Activated naive CD4-positive, alpha-beta T cell treated with anti-CD3 and anti-CD28 coated beads, Interleukin-2, amount 50 U/mL, for 16 hours (primary cell): ENCODE data around the gene DCST1.
"Not testable (repeated sequence)": the region's sequence is repeated elsewhere in the genome, so short reads cannot be mapped to it uniquely, and the experiment has no call there.

Source experiments
- DNase-seq: peaks from one replicate; pipeline ENCODE4 v3.0.0-alpha.2; 2020

DCST1 gene

GRCh38 chr1:155033524-155033923, at the start of gene DCST1, which contains the start of gene DCST2:
DCST1 (plus strand) TSS chr1:155033824; CDS start chr1:155034037, 213 bp downstream.
DCST2 (minus strand) TSS chr1:155033781; CDS start chr1:155033701, 80 bp downstream.
- no peak for DNase-seq

GRCh38 chr1:154986736-154987135, 46.9 kb upstream of the DCST1 start:
- not testable (repeated sequence) for DNase-seq

DNA sequence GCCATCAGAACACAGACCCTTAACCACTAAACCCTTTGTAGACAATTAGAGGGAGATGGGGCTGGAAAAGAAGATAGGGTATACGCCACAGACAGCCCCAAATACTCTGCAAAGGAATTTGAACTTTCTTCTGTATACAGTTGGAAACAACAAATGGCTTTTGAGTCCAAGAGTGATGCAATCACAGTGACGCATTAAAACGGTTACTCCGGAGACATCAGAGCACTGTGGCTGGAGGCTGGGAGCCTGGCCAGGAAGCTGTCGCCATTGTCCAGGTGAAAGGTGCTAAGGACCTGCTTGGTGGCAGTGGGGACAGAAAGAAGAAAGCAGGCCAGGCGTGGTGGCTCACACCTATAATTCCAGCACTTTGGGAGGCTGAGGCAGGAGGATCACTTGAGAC, 46.3 kb upstream of the DCST1 start:
- no peak for DNase-seq

GRCh38 chr1:154988058-154988954, 45.3 kb upstream of the DCST1 start:
- no peak for DNase-seq

DNA sequence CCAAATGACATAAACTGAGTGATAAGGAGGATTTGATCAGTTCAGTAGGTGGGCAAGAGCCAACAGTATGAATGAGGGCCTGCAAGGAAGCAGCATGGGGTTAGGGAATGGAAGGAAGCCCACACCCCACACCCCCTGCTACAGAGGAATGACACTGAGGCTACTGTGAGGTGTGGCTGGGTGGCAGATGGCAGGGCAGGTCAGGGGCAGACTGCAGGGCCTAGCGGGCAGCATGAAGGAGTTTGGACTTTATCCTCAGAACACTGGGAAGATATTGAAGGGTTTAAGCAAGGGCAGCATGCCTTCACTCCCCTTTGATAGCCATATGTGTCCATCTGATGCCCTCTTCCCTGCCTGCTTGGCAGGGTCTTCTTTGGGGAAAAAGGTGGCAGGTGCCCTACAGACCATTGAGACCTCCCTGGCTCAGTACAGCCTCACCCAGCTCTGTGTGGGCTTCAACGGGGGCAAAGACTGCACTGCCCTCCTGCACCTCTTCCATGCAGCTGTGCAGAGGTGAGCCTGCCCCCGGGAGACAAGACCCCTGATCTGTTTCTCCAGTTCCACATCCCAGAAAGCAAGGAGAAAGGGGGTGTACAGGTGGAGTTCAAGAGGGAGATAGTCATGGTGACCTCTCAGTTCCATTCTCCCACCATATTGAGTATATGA, 44.3 kb upstream of the DCST1 start:
- DNase-seq: no peak

- DNase-seq: no peak
These were observed 43.3 kb upstream of the DCST1 start for GRCh38 chr1:154990276-154990675.

- DNase-seq: no peak
These were observed 40.7 kb upstream of the DCST1 start for GRCh38 chr1:154992721-154993571.

DNA sequence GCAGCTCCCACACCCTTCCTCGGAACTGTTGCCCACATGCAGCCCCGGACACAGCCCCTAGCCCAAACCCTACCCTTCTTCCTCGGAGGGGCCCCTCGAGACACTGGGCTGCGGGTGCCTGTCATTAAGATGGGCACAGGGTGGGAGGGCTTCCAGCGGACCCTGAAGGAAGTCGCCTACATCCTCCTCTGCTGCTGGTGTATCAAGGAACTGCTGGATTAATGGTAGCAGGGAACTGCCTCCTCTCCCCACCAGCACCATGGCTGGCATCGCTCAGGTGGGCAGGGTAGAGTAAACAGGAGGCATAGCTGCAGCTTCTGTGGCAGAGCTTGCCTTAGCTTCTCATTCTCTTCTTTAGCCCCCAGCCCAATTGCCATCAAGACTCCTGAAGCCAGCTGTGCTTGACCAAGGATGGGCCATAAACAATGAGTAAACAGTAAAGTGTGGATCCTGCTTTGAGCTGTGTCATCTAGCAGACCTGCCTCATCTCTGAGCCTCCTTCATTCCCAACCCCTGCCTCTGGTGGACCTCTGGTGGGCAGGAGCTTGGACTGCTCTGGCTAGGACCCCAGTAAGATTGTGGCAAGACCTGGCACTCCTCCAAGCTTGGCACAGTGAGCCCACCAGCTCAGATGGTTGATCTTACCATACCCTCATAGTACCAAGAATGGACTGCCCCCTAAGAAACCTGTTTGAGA, 39.9 kb upstream of the DCST1 start, which contains the start of gene LENEP:
TSS of gene LENEP (plus strand) at position 15 of the 697 bp plus-strand sequence. CDS start at position 37, 22 bp downstream.
- no peak for DNase-seq

- no peak for DNase-seq
These were observed 39.4 kb upstream of the DCST1 start for GRCh38 chr1:154994269-154994587.

- DNase-seq: no peak
These were observed 39.0 kb upstream of the DCST1 start for GRCh38 chr1:154994591-154994990.

GRCh38 chr1:154995301-154995983, 38.2 kb upstream of the DCST1 start:
- peak; percentile 9 for DNase-seq

GRCh38 chr1:154996966-154997701, 36.5 kb upstream of the DCST1 start:
- DNase-seq: peak; percentile 5

- peak; percentile 6 for DNase-seq
These were observed 35.3 kb upstream of the DCST1 start for GRCh38 chr1:154998201-154998780.

DNA sequence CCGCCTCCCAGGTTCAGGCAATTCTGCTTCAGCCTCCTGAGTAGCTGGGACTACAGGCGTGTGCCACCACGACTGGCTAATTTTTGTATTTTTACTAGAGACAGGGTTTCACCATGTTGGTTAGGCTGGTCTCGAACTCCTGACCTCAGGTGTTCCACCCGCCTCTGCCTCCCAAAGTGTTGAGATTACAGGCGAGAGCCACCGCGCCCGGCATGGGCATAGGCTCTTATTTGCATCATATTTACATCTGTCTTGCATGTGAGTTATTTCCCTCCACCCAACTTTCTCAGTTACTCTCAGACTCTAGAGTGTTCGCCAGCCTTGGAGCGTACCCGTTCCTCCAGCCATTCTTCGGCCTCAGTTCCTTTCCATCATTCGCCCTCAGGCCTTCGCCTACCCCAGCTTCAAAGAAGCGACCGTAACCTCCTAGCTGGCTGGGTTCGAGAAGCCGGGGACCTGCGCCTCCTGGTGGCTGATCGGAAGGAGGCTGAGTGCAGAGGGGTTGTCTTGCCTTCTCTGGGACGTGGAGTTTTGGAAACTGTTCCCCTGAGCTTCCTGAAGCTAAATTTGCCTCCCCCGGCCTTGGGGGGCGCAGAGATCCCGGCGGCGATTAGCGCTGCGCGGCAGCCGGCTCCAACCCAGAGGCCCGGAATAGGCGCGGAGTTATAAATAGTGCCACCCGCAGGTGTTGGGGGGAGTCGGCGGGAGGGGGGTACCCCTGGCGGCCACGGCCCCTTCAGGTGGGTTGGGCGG, 34.6 kb upstream of the DCST1 start:
- DNase-seq: peak; percentile 77

GRCh38 chr1:154999571-155000410, 33.8 kb upstream of the DCST1 start:
- peak; percentile 61 for DNase-seq

- DNase-seq: no peak
These were observed 33.3 kb upstream of the DCST1 start for GRCh38 chr1:155000411-155000725.

- DNase-seq: peak; percentile 77
These were observed 32.7 kb upstream of the DCST1 start for GRCh38 chr1:155000726-155001424.

GRCh38 chr1:155001425-155001674, 32.3 kb upstream of the DCST1 start:
- no peak for DNase-seq
